HG02870 (cell line): ENCODE results near the gene MAPRE3.

ENCODE experiments used
- ATAC-seq: cut with Tn5 transposase; IDR thresholded peaks from one replicate; pipeline ENCODE4 v1.9.1; 2021; ENCODE audit warnings: mild to moderate bottlenecking, moderate library complexity; ENCODE audit not compliant: unreplicated experiment

Gene MAPRE3

DNA sequence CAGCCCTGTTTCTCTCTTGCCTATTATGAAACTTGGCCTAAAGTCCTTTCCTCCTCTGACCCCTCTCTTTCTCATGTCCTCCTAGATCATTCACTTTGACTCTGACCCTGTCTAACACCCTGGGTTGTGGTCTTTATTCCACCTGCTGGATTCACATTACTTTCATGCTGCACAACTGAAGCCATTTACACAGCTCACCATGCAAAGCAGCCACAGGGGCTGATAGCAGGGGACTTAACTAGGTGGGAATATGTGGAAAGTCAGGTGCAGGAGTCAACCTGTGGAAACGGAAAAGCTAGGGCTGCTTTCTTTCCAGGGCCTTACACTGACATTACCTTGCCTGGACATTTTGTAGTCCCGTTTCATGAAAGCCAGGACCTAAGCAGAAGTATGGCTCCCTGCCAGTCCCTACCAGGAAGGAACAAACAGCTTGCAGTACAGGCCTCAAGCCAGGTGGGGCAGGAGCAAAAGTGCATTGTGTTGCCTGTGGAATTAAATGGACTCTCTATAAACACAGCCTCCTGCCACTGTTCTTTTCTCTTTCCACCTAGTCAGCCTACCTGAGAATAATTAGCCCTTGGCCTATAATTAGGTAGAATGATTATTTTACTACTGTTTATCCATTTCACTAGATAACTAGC, 11.8 kb downstream of the MAPRE3 start:
- no peak for ATAC-seq

DNA sequence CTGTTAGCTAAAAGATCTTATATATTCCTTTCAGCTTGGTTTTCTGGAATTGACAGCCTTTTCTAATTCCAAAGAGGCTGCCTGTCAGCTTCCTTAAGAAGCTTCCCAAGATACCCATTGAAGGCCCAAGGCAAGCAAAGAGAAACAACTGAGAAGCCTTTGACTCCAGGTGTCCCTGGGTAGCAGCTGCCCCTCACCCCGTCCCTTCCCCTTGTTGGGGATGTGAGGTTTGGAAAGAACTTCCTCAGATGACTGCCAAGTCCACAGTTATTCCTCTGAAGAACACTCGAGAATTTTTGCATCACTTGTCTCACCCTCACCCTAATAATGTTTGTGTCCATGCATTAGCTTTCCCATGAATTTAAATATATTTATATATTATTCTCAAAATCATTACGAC, 13.3 kb downstream of the MAPRE3 start:
- ATAC-seq, result no peak

DNA sequence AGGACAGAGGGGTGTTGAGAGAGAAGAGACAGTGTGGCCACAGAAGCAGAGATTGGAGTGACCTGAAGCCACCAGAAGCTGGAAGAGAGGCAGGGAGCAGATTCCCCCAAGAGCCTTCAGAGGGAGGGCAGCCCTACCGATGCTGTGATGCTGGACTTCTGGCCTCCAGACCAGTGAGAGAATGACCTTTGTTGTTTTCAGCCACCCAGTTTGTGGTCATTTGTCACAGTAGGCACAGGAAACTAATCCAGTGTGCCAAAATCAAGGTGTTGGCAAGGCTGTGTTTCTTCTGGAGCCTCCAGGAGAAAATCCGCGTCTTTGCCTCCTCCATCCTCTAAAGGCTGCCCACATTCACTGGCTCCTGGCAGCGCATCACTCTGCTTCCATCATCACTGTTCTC, 15.4 kb downstream of the MAPRE3 start:
- ATAC-seq, result no peak

DNA sequence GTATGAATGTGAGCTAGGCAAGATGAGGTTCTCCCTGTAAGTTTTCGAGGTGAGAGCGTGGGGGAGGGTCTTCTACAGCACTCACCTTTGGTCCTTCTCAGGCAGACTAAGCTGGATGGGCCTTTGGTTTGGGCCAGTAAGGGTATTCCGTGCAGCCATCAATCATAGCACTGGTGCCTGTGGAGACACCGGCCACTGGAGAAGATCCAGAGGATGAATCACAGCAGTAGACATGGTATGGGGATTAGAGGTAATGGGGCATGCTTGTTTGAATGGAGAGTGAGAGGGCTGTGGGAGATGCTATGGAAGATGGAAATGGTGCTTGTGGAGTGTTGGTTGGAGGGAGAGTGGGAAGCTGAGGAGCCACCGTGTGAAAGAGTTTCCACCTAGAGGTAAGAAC, 16.1 kb downstream of the MAPRE3 start:
- ATAC-seq, result no peak

DNA sequence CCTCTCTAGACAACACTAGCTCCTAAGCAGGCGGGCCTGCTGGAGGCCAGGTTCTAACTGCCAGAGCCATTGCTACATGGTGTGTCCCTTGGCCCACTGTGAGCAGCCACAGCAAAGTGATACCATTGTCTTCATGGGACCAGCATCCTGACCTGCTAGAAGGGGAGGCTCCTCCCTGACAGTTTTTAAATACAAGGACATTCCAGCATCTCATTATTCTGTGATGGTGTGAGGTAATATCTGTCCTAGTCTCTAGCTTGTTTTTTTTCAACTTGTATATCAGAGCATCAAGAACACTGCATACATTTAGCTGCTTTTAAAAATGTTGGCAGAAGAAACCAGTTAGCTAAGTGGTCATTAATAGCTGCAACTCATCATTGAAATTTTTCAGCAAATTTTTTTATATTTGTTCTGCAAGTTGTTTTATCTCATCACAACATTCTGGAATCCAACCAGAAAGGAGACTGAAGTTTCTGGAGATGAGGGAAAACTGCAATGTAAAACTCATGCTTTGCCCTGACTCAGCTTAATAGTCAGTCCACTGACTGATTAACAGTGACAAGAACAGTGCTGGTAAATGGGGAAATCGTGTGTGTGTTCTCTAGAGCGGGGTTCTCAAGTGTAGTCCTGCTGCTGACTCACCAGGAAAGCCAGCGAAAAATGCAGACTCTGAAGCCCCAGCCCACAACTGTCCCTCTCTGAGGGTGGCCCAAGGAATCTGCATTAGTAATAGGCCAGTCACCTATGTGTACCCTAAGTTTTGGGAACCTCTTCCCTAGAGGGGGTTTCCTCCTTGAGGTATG, 17.8 kb downstream of the MAPRE3 start:
- no peak for ATAC-seq

DNA sequence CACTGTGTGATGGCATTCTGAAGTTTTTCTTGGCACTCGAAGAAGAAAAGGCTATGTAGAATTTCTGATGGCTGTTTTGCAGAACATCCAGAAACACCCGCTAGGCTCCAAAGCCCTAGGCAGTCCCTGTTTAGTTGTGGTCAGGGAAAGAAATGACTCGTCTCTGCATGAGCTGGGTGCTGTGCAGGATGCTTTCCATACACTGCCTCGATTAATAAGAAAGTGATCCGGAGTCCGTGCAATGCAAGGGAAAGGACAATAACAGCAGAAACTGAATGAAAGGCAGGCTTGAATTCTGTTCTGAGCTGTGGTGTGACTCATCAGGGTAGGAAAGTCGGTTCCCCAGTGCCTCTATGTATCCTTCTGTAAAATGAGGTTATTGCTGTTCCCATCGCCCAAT, 18.7 kb downstream of the MAPRE3 start:
- ATAC-seq, result no peak

DNA sequence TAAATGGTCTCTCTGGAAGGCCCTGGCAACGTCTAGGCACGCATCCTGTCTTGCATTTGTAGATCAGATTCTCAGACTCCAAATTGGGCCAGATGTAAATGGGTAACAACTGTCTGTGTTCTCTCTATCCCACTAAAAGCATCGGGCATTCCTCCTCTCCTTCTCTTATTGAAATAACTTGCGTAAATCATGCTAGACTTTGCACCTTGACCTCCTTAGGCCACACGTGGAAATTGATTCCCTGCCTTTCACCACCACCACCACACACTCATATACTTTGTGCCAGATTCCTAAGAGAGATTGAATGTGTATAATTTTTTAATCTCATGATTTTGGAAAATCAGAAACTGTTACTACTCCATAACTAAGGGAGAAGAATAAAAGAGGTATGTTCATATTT, 21.3 kb downstream of the MAPRE3 start:
- ATAC-seq, result no peak

DNA sequence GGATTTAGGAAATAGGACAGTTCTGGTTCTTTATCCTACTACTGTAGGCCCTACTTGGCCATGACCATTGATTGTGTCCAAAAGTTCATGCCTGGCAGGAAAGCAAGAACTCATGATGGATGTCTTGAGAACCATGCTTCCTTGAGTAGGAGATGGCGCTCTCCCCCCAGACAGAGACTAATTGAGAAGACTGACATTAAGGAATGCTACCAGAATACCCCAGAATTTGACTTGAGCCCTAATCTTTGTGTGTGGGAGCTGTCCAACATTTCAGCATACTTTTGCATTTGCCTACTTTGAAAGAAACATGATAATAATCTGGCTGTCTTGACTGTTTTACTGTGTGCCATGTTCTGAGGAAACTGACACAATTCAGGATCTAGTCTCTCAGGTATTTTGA, 23.3 kb downstream of the MAPRE3 start:
- ATAC-seq, result no peak

DNA sequence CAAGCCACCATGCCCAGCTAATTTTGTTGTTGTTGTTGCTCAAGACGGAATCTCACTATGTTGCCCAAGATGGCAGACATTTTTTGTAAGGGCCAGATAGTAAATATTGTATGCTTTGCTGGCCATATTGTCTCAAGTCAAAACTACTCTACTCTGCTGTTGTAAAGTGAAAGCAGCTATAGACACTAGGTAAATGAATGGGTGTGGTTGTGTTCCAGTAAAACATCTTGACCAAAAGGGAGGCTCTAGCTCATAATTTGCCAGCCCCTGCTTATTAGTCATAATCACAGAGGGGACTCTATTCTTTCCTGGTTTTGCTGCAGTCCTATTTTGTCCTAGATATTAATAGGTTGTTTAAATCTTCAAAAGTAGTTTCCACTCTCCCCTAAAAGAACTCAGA, 24.5 kb downstream of the MAPRE3 start:
- no peak for ATAC-seq

DNA sequence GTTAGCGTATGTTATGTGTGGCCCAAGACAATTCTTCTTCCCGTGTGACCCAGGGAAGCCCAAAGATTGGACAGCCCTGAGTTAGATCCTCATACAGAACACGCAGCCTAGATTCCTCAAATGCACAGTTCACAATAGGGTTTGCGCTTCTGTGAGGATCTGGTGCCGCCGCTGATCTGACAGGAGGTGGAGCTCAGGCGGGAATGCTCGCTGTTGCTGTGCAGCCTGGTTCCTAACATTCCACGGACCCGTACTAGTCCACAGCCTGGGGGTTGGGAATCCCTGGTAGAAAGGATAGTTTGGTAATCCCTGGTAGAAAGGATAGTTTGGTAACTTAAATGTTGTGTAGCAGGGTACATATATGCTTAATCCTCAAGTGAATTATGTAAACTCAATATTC, 27.0 kb downstream of the MAPRE3 start:
- no peak for ATAC-seq

DNA sequence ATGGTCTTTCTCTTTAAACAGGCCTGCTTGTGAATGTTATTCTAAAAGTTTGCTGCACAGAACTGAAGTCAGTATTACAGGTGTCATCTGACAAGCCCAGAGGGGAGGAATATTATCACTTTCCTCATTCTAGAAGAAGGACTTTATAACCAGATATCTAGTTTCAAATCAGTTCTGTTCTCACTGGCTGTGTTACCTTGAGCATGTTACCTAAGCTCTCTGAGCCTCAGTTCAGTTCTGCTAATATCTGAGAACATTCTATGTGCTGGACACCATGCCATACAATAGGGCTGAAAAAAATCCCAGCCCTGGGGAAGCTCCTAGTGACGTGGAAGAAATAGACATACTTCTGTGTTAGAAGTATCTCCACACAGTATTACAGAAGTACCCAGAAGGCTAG, 27.9 kb downstream of the MAPRE3 start:
- no peak for ATAC-seq

DNA sequence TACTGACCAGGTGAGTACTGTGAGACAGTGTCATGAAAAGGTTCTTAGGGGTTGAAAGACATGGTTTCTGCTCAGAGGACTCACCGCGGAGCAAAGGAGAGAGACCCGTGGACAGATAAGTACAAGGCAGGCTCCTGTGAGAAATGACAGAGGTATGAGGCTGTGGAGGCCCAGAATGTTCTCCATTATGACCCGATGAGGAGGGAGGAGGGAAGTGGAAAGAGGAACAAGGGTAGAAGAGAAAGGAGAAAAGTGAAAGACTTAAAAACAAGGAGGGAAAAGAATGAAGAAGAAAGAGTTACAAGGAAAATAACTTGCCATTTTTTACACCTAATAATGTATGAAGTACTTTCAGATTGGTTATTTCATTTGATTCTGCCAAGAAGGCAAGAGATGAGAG, 29.8 kb downstream of the MAPRE3 start:
- no peak for ATAC-seq

DNA sequence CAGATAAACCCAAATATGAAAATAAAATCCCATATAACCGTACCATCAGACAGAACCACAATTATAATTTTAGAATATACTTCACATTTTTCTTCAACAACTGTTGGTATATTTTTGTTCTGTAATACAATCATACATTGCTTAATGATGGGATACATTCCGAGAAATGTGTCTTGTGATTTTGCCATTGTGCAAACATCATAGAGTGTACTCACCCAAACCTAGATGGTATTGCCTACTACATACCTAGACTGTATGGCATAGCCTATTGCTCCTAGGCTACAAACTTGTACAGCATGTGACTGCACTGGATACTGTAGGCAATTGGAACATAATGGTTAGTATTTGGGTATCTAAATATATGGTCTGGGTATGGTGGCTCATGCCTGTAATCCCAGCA, 30.6 kb downstream of the MAPRE3 start:
- no peak for ATAC-seq

DNA sequence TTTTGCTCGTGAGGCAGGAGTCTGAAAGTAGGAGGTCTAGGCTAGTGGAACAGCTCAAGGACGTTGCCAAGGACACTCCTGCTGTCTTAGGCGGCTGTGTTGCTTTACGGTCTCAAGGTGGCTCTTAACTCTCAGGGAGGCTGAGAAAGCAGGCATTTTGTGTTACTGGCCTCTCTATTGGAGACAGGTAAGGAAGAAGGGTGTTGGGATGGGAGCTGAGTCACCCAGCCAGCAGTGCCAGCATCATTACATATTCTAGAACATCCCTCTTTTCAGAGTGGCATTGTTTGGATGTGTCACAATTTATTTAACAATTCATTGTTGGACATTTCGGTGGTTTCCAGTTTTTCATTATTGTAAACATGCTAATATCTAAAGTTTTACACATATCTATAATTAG, 31.5 kb downstream of the MAPRE3 start:
- no peak for ATAC-seq

DNA sequence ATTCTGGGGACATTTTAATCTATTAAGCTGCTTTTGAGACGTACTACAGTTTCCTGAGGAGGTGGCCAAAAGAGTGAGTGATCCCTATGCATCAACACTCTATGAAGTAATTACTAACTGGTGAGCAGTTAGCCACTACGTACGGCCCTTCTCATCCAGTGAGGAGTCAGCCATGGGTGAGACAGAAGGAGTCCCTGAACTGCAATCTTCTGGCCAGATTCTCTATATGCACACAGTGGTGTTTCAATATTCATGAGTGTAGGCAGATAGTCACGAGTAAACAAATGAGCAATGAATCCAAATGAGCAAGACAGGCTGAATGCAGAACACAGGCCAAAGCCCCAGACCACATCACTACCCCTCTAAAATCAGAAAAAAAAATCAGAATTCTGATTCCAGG, 32.6 kb downstream of the MAPRE3 start:
- no peak for ATAC-seq

DNA sequence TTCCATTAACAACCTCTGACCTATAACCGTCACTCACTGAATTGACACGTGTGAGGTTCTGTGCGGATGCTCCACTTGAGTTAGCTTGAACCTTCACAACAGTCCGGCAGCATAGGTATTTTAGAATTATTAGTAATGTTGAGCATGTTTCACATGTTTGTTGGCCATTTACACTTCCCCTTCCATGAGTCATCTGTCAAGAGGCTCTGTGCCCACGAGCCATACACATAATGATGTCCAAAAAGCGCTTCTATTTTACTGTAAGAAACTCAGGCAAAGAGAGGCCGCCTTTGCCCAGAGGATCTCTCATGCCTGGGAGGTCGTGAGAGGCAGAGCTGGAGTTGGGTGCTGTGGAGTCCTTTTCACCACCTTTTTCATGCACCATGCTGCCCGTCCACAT, 33.4 kb downstream of the MAPRE3 start:
- no peak for ATAC-seq

DNA sequence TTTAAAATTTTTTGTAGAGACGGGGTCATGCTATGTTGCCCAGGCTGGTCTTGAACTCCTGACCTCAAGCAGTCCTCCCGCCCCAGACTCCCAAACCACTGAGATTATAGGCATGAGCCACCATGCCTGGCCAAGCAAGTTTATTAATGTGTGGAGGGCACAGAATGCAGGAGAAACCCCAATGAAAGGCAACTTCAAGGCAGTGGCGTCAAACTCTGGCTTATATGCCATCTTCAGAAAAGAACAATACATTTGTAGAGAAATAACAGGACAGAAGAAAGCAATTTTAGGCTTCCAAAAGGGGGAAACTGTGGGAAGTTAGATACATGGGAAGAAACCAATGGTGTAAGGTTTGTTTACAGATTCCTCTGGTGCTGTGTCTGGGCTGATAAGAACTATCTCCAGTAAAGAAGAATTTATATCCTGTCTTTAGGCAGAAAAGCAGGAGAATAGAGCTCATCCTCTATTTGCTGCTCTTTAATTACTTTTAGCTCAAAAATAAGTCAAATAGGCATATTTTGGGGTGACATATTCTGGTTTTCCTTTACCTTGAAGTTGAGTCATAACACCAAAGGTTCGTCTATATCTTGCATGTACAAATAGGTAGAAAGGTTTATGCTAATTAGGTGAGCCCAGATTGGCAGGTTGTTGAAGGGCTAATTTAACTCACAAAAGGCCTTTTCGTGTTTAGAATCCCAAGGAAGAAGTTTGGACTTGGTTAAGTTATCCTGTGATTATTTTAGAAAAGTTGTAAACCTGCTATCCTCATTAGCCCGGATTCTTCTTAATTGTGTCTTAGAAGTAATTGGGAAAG, 36.4 kb downstream of the MAPRE3 start:
- ATAC-seq, result no peak

DNA sequence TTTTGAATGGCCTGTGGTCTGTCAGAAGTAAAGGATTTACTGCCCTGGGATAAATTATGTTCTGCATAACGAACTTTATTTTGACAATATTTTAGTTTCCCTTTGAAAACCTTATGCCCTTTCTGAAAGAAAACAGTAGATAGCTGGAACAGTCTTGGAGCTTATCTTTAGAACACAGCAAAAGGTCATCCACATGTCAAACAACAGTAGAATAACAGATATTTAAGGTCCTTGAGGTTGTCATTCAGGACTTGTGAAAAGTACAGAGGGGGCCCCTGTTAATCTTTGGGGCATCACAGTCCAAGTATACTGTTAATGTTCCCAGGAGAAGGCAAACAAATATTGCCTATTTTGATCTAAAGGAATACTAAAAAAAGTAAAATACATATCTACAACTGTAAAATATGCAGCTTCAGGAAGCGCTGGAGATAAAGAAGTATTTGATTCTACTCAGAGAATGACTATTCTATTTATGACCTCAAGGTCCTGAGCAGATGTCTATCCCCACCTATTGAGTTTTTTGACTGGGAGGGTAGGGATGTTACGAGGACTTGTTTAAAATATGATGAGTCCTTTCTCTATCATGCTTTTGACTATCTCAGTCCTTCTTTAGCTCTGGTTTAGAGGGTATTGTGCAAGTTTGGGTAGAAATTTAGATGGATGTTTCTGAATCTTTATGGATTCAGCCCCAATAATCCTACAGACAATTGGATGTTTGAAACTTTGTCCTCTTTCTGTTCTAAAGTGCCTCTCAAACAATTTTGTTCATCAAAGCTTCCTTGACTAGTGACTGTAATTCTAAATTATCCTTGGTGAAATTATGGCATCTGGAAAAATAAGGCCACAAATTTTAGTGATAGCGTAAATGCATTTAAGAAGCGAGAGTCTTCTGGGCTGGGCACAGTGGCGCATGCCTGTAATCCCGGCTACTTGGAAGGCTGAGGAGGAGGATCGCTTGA, 37.3 kb downstream of the MAPRE3 start:
- ATAC-seq, result no peak

DNA sequence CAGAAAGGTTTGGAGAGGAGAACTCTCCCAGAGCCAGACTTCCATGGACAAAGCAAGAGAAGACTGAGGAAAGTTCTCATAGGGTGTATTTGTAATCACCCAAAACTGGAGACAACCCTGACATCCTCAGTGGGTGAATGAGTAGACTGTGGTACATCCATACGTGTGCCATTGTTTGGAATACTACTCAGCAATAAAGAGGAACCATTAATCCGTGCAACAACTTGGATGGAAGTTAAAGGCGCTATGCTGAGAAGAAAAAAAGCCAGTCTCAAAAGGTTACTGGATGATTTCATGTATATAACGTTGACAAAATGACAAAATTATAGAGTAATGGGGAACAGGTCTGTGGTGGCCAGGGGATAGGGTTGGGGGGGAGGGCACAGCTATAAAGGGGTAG, 38.2 kb downstream of the MAPRE3 start:
- no peak for ATAC-seq

DNA sequence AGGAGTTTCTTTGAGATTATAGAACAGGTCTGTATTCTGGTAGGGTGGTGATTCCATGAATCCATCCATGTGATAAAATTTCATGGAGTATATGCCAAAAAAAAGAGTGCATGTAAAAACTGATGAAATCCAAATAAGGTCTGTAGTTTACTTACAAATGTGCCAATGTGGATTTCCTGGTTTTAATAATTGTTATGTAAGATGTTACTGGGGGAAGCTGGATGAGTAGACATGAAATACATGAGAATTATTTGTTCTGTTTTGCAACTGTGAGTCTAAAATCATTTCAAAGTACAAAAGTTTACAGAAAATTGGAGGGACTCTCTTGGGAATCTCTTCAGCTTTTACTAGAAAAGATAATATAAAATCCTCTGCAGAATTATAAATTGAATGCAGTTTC, 38.6 kb downstream of the MAPRE3 start:
- no peak for ATAC-seq

DNA sequence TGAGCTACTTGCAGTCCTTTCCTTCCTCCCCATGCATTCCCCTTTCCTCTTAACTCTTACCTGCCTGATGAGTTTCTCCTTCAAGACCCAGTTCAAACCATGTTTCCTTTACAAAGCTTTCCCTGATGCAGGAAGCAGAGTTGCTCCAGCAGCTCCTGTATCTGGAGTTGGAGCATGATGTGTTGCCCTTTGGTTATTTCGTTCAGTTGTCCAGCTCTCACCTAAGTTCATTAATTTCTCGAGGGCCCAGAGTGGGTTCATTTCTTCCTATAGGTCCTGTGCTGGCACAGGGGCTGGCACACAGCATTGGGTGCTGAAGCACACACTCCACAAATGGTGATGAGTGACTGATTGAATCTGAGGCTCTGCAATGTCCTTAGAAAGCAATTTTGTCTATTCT, 39.3 kb downstream of the MAPRE3 start:
- ATAC-seq, result no peak
